Brain microvascular endothelial cell (primary cell): ENCODE measurements around the gene TAS1R3.

Source experiments
- DNase-seq: peaks from one replicate; pipeline ENCODE4 v3.0.0-alpha.2; 2020
- H3K27ac ChIP-seq: fragments of 250-450 bp; sonication (Bioruptor Pico); 2 replicates; pipeline ENCODE4 v1.5.1; 2020; ENCODE audit warnings: mild to moderate bottlenecking, moderate library complexity
- H3K27me3 ChIP-seq: fragments of 250-450 bp; sonication (Bioruptor Pico); replicated peaks from 2 replicates; pipeline ENCODE4 v1.5.1; 2020; ENCODE audit warnings: mild to moderate bottlenecking
- H3K36me3 ChIP-seq: fragments of 250-450 bp; sonication (Bioruptor Pico); replicated peaks from 2 replicates; pipeline ENCODE4 v1.5.1; 2020; ENCODE audit warnings: mild to moderate bottlenecking
- H3K4me3 ChIP-seq: 2 replicates; pipeline ENCODE4 v1.5.1; 2011; ENCODE audit warnings: low read depth, mild to moderate bottlenecking, control low read depth, low read length, moderate library complexity
- CTCF ChIP-seq: IDR thresholded peaks from 2 replicates; pipeline ENCODE4 v1.5.1; 2011; ENCODE audit warnings: low read depth, mild to moderate bottlenecking, moderate library complexity, low read length, control low read depth, inconsistent platforms; ENCODE audit errors: missing control alignments
- in situ Hi-C: cut with HindIII; loops from 2 replicates; pipeline ENCODE4 v1.10.0; 2017; ENCODE audit warnings: low sequenced_read_pairs, low pct_ligation_motif_present

The TAS1R3 gene

GRCh38 chr1:1337793-1338147 is 6.7 kb downstream of the TAS1R3 start:
- H3K27ac ChIP-seq: no peak overlapping the region
- TF ChIP-seq CTCF: no peak
- H3K36me3 ChIP-seq: peaks cover 39% of the 10 kb centered on the region
- no peaks in the 10 kb centered on the region for H3K27me3 ChIP-seq
- H3K4me3 ChIP-seq: no peak overlapping the region
- DNase-seq: no peak
- in situ Hi-C loops: no loop called here

GRCh38 chr1:1338278-1338677 is 7.2 kb downstream of the TAS1R3 start:
- no peak overlapping the region for H3K4me3 ChIP-seq
- peaks cover 39% of the 10 kb centered on the region for H3K36me3 ChIP-seq
- TF ChIP-seq CTCF: no peak
- in situ Hi-C loops: no loop called here
- no peaks in the 10 kb centered on the region for H3K27me3 ChIP-seq
- H3K27ac ChIP-seq: no peak overlapping the region
- DNase-seq: no peak

- in situ Hi-C loops: no loop called here
- no peak overlapping the region for H3K4me3 ChIP-seq
- DNase-seq: no peak
- H3K36me3 ChIP-seq: peaks cover 39% of the 10 kb centered on the region
- H3K27me3 ChIP-seq: no peaks in the 10 kb centered on the region
- no peak overlapping the region for H3K27ac ChIP-seq
- TF ChIP-seq CTCF: no peak
Observed at GRCh38 chr1:1340185-1340584, 9.1 kb downstream of the TAS1R3 start.

GRCh38 chr1:1340791-1341548 is 9.9 kb downstream of the TAS1R3 start:
- H3K27ac ChIP-seq: no peak overlapping the region
- in situ Hi-C loops: no loop called here
- H3K27me3 ChIP-seq: no peaks in the 10 kb centered on the region
- no peak for TF ChIP-seq CTCF
- no peak for DNase-seq
- peaks cover 32% of the 10 kb centered on the region for H3K36me3 ChIP-seq
- H3K4me3 ChIP-seq: no peak overlapping the region

GRCh38 chr1:1341549-1342021 is 10.5 kb downstream of the TAS1R3 start:
- H3K27me3 ChIP-seq: no peaks in the 10 kb centered on the region
- no peak overlapping the region for H3K27ac ChIP-seq
- H3K4me3 ChIP-seq: no peak overlapping the region
- H3K36me3 ChIP-seq: peaks cover 29% of the 10 kb centered on the region
- no peak for DNase-seq
- no peak for TF ChIP-seq CTCF
- in situ Hi-C loops: no loop called here

- in situ Hi-C loops: no loop called here
- TF ChIP-seq CTCF: no peak
- H3K4me3 ChIP-seq: no peak overlapping the region
- no peak for DNase-seq
- H3K27me3 ChIP-seq: no peaks in the 10 kb centered on the region
- peaks cover 29% of the 10 kb centered on the region for H3K36me3 ChIP-seq
- no peak overlapping the region for H3K27ac ChIP-seq
Observed at GRCh38 chr1:1342061-1342562, 11.0 kb downstream of the TAS1R3 start.
